ENCODE data around the gene FAM53C. TPM values are rescaled to one million over a fixed set of nuclear protein-coding genes. Genes with fewer than 3 reads are reported as not detected.
A peak's percentile ranks its signal among the peaks of the same experiment; 100 is the strongest.
"Not testable (repeated sequence)": the region's sequence is repeated elsewhere in the genome, so short reads cannot be mapped to it uniquely, and the experiment has no call there.

The FAM53C gene
- 23.8 TPM for total RNA-seq
- long read RNA-seq, full-length matches to known transcripts, result 11 of 44 reads
- long read RNA-seq, partial matches to known transcripts, result 18 of 44 reads
- long read RNA-seq, other reads (novel, unspliced or antisense), result 15 of 44 reads

GRCh38 chr5:138337685-138338410, at the start of gene FAM53C:
Gene FAM53C, plus strand, starts transcription at chr5:138338266. Its CDS starts 3,070 bp downstream, at chr5:138341336.
- intact Hi-C loops (cut with DNase I), result loop anchor here (2.0 to 5.0 kb wide), 2 partner anchors 15 to 161 kb away; partner anchors contain the start of genes BRD8, KDM3B and KIF20A
- peak; percentile 97 for DNase-seq (ENCODE audit: low spot score)

- intact Hi-C loops (cut with DNase I), result no loop called here
- DNase-seq (ENCODE audit: low spot score), result no peak
These were observed 48.8 kb upstream of the FAM53C start for GRCh38 chr5:138289296-138289695.

DNA sequence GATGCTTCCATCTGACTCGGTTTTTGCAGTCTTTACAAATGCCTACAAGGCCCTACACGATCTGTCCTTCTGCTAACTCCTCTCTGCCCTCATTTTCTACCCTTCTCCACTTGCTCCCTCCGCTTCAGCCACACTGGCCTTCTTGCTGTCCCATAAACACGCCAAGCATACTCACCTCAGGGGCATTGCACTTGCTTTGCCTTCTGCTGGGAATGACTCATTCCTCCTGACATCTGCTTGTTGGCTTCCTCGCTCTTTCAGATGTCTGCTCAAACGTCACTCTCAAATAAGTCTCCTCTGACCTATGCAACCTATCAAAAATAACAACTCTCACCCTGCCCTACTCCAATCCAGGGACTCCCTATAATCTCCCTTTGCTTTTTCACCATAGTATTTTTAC, 34.7 kb upstream of the FAM53C start:
- intact Hi-C loops (cut with DNase I), result no loop called here
- DNase-seq (ENCODE audit: low spot score), result no peak

DNA sequence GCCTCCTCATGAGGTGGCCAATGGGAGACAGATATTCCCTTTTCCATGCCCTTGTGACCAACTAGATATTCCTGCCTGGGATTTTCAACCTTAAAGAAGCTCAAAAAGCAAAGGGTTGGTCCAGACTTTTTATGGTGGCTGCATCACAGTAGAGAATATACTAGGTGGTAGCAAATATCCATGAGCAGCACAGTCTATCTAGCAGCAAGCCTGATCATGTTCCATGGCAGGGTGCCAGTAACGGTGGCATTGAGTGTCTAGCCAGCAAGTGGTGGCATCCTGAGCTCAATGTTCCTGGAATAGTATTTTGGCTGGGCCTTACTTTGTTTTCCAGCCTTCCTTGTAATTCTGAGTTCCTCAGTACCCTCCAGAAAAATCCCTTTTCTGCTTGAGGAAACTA, 32.3 kb upstream of the FAM53C start:
- DNase-seq (ENCODE audit: low spot score), result no peak
- intact Hi-C loops (cut with DNase I), result no loop called here

- no peak for DNase-seq (ENCODE audit: low spot score)
- intact Hi-C loops (cut with DNase I), result no loop called here
These were observed 22.3 kb upstream of the FAM53C start for GRCh38 chr5:138315751-138316278.

- intact Hi-C loops (cut with DNase I), result no loop called here
- DNase-seq (ENCODE audit: low spot score), result no peak
These were observed 21.7 kb upstream of the FAM53C start for GRCh38 chr5:138316355-138316754.

GRCh38 chr5:138318211-138318610, 19.9 kb upstream of the FAM53C start:
- DNase-seq (ENCODE audit: low spot score); intact Hi-C loops (cut with DNase I): not testable (repeated sequence)

- no peak for DNase-seq (ENCODE audit: low spot score)
- intact Hi-C loops (cut with DNase I), result no loop called here
These were observed 7.1 kb upstream of the FAM53C start for GRCh38 chr5:138330813-138331448.

- intact Hi-C loops (cut with DNase I), result no loop called here
- peak; percentile 98 for DNase-seq (ENCODE audit: low spot score)
These were observed 6.4 kb upstream of the FAM53C start, which contains the start of gene CDC25C for GRCh38 chr5:138331449-138332368. Gene CDC25C, minus strand, starts transcription at chr5:138331804. Its CDS starts 624 bp downstream, at chr5:138331180.

DNA sequence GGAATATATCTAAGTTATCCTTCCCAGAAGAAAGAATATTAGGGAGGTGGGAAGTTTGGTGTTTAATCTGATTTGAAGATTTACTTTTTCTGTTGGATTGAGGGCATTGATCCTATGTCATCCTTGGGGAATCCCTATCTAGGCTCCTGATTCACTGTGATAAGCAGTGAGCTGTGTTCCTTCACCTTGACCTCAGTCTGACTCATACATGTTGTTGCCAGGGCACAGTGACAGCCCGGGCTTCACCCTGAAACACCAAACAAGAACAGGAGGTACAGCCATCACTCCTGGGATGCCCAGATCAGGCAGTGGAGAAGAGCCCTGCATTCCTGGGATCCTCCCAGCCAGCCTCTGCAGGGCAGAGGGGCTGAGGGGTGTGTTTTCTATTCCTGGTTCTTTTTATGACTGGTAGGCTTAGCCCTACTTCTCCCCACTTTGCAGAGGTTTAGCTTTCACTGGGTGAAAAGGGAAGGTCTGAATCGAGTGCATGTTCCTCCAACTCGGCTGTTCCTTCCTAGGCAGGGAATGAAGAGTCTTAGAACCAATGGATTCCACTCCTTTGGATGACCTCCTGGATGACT, 3.1 kb upstream of the FAM53C start:
- no peak for DNase-seq (ENCODE audit: low spot score)
- intact Hi-C loops (cut with DNase I), result loop anchor here (5.0 kb wide), 1 partner anchor 158 kb away; the partner anchor contains the start of genes BRD8 and KIF20A

DNA sequence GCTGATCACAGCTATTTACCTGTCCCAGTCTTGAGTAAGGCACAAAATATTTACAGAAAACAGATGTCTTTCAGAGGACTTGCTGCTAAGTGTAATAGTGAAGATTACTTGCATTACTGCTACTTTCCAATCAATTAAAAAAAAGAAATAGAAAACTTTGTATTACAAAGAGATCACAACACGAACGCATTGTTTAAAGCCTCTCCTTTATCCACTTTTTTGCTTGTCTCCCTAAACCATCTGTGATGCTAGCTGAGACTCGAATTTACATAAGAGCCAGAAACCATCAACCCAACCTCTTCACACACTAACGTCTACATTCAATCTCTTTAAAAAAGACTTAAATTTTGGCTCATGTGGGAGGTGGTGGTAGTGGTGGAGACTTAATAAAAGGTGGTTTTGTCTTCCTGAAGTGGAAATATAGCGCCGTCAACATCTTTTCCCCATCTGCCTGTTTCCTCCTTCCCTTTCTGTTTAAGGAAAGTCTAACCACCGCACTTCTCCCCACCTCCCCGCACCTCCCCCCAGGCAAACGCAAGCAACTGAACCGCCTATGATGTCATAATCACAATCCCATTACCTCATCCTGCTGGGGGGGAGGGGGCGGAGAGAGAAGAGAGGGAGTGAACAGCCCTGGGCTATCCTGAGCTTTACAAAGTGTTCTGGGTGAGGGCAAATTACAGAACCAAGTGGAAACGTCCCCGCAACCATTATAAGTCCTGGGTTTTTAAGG, 948 bp upstream of the FAM53C start:
- peak; percentile 88 for DNase-seq (ENCODE audit: low spot score)
- intact Hi-C loops (cut with DNase I), result loop anchor here (5.0 kb wide), 1 partner anchor 160 kb away; the partner anchor contains the start of genes BRD8 and KIF20A

- no peak for DNase-seq (ENCODE audit: low spot score)
- intact Hi-C loops (cut with DNase I), result loop anchor here (2.0 to 5.0 kb wide), 2 partner anchors 14 to 161 kb away; partner anchors contain the start of genes BRD8, KDM3B and KIF20A
These were observed 485 bp downstream of the FAM53C start for GRCh38 chr5:138338411-138339090.

- DNase-seq (ENCODE audit: low spot score), result no peak
These were observed 1.0 kb downstream of the FAM53C start for GRCh38 chr5:138339091-138339456.

DNA sequence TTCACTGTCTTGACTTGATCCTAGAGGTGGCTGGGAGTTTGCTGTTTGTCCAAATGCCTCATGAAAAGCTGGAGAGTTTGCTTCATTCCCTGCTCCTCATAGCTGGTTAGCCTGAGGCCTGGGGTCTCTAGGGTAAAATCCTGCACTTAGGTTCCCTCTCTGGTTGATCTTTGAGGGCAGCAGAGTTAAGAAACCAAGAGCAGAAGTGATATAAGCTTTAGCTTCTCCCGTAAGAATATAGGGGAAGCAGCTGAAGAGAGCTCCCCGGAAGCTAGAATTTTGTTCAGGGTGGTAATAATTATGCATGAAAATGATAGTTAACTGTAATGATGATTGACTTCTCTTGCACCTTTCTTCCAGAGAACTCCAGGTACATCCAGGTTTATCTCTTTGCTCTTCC, 1.4 kb downstream of the FAM53C start:
- intact Hi-C loops (cut with DNase I), result loop anchor here (2.0 to 5.0 kb wide), 2 partner anchors 13 to 162 kb away; partner anchors contain the start of genes BRD8, KDM3B and KIF20A
- DNase-seq (ENCODE audit: low spot score), result no peak

More at GRCh38 chr5:138339091-138339456, 1.0 kb downstream of the FAM53C start:
- intact Hi-C loops (cut with DNase I), result loop anchor here (2.0 to 5.0 kb wide), 2 partner anchors 14 to 162 kb away; partner anchors contain the start of genes BRD8, KDM3B and KIF20A

DNA sequence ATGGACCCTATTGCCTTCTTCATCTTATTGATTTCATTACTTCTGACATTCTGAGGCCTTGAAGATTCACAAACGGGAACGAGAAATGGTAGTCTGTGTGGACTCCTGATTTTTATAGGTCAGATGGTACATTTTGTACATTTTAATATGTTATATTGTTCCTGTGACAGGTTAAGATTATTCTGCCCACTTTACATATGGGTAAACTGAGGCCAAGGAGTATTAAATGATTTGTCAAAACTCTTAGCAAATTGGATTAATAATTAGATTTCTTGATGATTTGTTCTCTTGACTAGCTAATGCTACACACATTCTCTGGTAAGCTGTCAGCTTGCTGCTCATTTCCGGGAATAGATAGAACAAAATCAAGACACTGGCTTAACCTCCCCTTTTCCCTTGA, 1.9 kb downstream of the FAM53C start:
- intact Hi-C loops (cut with DNase I), result no loop called here
- no peak for DNase-seq (ENCODE audit: low spot score)

GRCh38 chr5:138344887-138345622, 7.0 kb downstream of the FAM53C start:
- intact Hi-C loops (cut with DNase I), result no loop called here
- no peak for DNase-seq (ENCODE audit: low spot score)

- DNase-seq (ENCODE audit: low spot score), result no peak
- intact Hi-C loops (cut with DNase I), result no loop called here
These were observed 8.8 kb downstream of the FAM53C start for GRCh38 chr5:138346889-138347288.

Measured in cardiac septum (tissue), 1 donor.